ENCODE data around the gene DNAL4.

Gene DNAL4

DNA sequence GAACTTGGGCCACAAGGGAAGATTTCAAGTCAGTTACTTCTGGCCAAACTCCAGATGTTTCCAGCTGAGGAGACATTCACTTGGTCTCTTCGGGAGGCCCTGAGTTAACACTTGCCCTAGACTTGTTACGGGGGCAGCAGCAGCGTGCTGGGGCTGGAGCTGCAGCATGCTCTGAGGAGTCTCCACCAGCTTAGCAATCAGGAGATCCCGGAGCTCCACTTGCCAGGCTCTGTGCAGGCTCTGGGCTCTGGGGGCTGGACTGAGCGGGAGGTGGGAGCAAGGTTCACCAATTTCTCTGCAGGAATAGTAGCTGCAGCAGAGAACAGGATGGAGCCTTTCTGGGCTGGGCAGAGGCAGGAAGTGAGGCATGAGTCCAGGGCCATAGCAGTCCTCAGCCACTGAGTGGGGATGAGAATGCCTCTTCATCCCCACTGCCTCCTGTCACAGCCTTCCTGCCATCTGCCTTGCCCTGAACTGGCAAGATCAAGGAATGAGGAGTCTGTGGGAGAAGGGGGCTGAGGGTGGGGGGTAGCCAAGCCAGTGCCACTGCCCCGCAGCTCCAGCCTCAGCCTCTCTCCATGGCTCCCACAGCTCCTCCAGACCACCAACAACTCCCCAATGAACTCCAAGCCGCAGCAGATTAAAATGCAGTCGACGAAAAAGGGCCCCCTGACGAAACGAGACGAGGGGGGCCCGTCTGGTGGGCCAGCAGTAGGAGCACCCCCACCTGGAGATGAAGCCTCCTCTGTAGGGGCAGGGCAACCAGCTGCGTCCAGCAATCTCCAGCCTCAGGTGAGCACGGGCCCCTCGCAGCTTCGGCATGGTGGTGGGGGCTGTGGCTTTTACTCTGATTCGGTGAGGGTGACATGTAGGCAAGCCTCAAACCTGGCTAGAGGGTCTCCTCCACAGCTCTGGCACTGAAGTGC lies 64.8 kb downstream of the DNAL4 start:
- no peak overlapping the region for H2AFZ ChIP-seq (ENCODE audit: low read depth, low read length)
- peaks cover 89% of the 10 kb centered on the region for H3K36me3 ChIP-seq (replicated peaks; ENCODE audit: low read depth, low read length)
- peaks cover 6% of the 10 kb centered on the region; the same call in 1 of the 2 replicates for H4K20me1 ChIP-seq (ENCODE audit: insufficient read depth, low read length)
- H3K4me2 ChIP-seq (ENCODE audit: low read length), result no peak overlapping the region
- no peaks in the 10 kb centered on the region for H3K79me2 ChIP-seq (ENCODE audit: low read length)
- H3K4me1 ChIP-seq (ENCODE audit: low read length), result no peaks in the 10 kb centered on the region
- no peaks in the 10 kb centered on the region for H3K27me3 ChIP-seq (ENCODE audit: low read depth, low read length)
- H3K4me3 ChIP-seq (ENCODE audit: low read length), result no peak overlapping the region
- no peak for TF ChIP-seq EZH2phosphoT487 (IDR thresholded peaks at IDR 0.05; ENCODE audit: low read depth)
- TF ChIP-seq, protein P1, sequence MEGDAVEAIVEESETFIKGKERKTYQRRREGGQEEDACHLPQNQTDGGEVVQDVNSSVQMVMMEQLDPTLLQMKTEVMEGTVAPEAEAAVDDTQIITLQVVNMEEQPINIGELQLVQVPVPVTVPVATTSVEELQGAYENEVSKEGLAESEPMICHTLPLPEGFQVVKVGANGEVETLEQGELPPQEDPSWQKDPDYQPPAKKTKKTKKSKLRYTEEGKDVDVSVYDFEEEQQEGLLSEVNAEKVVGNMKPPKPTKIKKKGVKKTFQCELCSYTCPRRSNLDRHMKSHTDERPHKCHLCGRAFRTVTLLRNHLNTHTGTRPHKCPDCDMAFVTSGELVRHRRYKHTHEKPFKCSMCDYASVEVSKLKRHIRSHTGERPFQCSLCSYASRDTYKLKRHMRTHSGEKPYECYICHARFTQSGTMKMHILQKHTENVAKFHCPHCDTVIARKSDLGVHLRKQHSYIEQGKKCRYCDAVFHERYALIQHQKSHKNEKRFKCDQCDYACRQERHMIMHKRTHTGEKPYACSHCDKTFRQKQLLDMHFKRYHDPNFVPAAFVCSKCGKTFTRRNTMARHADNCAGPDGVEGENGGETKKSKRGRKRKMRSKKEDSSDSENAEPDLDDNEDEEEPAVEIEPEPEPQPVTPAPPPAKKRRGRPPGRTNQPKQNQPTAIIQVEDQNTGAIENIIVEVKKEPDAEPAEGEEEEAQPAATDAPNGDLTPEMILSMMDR (IDR thresholded peaks at IDR 0.05; ENCODE audit: low read depth, low read length), result no peak
- no peak overlapping the region for H3K27ac ChIP-seq (ENCODE audit: low read length)
- no peak overlapping the region for H3K9ac ChIP-seq (ENCODE audit: low read length)
- H3K9me3 ChIP-seq (ENCODE audit: insufficient read depth, low read length), result no peaks in the 10 kb centered on the region

Measured in OCI-LY3 (cell line).